ENCODE data around the gene PDE8A.

GRCh38 chr15:85131915-85132314, 150.3 kb downstream of the PDE8A start:
- TF ChIP-seq CTCF (IDR thresholded peaks at IDR 0.05), result no peak
- no peak for TF ChIP-seq POLR2AphosphoS5 (IDR thresholded peaks at IDR 0.05)
